Glomerular endothelial cell (primary cell): ENCODE results near the gene ATP4B. TPM values are rescaled to one million over a fixed set of nuclear protein-coding genes. Genes with fewer than 3 reads are reported as not detected.

ENCODE experiments used
- DNase-seq: peaks from one replicate; pipeline ENCODE4 v3.0.0-alpha.2; 2011; ENCODE audit warnings: low read depth, low spot score; ENCODE audit errors: extremely low read depth
- total RNA-seq: library from RNA; depleted of rRNA; stranded (reverse); fragments of >200 nt; gene quantifications from 2 replicates; pipeline ENCODE4 v1.2.3, GENCODE V29; 2015

Gene ATP4B
- total RNA-seq: 0.58 TPM in 1 of 2 replicates, not detected in the other

DNA sequence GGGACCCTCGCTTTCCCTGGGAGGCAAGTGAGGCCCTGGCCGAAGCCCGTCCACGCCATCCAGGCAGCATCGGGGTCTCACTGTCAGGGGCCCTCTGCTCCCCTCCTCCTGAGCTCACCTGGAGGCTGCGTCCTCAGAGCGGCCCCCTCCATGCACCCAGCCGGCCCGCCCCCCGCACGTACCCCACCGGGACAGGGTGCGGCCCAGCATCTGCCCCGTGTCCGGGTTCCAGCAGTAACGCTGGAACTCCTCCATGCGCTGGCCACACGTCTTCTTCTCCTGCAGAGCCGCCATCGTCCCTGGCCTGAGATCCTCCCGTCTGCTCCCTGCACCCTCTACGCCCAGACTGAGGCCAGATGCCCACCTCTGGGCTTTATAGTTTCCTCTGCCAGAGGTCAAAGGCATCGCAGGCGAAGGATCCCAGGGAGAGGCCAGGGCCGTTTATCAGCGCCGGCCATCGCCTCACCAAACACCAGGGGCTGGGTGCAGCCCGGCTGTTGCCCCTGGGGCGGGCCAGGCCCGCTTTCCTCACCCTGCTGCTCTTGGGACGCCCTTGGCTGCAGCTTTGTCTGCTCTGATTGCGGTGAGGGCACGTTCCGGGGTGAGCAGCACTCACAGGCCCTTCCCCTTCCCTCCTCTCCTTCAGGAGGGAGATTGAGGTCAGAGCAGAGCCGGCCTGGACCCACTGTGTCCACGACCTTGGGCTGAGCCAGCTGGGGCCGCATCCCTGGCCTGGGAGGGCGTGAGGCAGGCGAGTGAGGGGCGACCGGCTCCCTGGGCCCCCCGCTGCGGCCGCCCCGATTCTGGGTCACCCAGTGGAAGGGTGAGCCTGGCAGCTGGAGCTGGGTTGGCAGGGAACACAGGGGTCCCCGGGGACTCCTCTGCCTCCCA, at the start of gene ATP4B:
Gene ATP4B, minus strand, starts transcription at position 348 of the 891 bp plus-strand sequence. Its CDS starts 54 bp downstream, at position 294.
- no peak for DNase-seq

DNA sequence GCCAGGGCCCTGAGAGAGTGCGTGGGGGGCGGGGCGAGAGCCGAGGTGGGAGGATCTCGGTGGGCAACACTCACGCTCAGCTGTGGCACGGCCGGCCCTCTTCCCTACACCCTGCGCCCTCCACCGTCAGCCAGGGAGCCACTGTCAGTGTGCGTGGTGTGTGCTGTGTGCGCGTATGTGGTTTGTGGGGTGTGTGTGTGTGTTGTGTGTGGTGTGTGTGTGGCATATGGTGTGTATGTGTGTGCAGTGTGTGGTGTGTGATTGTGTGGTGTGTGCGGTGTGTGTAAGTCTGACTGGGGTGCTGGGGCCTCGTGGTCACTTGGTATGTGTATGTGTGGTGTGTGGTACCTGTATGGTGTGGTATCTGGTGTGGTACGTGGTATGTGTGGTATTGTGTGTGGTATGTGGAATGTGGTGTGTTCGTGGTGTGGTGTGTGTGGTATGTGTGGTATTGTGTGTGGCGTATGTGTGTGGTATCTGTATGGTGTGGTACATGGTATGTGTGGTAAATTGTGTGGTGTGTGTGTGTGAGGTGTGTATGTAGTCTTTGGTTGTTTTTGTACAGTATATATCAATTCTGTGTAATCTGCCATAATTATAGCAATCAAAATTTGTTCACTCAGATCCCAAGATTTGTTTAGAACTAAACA, 14.1 kb upstream of the ATP4B start:
- no peak for DNase-seq

- no peak for DNase-seq
Observed at GRCh38 chr13:113671066-113672001, 13.3 kb upstream of the ATP4B start.

DNA sequence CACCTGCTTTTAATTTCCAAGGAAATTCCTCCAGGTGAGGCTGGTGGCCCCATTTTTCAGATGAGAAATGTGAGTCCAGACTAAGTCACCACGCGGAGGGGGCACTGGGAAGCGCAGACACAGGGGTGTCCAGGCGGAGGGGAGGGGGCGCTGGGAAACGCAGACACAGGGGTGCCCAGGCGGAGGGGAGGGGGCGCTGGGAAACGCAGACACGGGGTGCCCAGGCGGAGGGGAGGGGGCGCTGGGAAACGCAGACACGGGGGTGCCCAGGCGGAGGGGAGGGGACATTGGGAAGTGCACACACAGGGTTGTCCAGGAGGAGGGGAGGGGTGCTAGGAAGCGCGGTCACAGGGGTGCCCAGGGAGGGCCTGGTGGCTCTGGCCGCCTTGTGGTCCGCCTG, 12.5 kb upstream of the ATP4B start:
- no peak for DNase-seq

DNA sequence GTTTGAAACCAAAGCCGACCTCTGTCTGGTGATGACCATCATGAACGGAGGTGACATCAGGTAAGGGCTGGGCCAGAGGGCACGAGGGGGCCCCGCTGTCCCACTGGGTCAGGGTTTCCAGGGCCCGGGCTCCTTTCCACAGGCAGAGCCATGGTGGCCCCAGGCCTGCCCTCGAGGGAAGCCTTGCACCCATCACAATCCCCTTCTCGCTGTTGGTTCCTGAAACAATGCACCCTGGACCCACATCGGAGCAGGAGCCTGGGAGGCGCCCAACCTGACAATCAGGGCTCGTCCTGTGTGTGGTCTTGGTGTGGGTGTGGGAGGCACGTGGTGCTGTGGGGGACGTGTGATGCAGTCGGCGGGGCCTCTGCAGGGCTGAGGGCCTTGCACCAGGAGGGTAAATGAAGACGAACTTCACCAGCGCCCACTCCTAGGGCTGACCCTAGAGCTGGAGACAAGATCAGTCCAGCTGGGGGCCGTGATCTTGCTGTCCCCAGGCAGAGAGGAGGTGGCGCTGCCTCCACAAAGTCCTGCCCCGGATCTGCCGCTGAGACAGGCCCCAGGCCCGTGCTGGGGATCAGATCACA, 11.8 kb upstream of the ATP4B start:
- DNase-seq: no peak

DNA sequence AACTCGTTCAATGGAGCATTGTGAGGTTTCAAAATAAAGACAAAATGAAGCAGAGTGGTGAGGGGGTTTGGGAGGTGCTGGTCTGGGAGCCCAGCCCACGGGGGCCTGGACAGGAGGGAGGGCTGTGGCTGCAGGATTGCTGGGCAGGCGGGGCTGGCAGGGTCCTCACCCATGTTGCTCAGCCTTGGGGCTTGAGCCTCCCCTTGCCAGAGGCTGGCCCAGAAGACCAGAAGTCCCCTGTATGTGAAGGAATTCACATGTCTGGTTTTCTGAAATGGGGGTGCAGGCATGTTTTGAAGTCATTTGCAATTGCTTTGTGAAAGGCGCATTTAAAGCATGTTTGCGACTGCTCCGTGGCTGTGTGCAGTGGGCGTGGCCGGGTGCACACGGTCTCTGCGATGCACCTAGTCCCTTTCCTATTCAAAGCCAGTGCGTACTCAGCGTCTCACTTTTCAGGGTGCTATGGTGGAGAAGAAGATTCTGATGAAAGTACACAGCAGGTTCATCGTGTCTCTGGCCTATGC, 11.3 kb upstream of the ATP4B start:
- DNase-seq: no peak

- no peak for DNase-seq
Observed at GRCh38 chr13:113668491-113668971, 10.5 kb upstream of the ATP4B start.

DNA sequence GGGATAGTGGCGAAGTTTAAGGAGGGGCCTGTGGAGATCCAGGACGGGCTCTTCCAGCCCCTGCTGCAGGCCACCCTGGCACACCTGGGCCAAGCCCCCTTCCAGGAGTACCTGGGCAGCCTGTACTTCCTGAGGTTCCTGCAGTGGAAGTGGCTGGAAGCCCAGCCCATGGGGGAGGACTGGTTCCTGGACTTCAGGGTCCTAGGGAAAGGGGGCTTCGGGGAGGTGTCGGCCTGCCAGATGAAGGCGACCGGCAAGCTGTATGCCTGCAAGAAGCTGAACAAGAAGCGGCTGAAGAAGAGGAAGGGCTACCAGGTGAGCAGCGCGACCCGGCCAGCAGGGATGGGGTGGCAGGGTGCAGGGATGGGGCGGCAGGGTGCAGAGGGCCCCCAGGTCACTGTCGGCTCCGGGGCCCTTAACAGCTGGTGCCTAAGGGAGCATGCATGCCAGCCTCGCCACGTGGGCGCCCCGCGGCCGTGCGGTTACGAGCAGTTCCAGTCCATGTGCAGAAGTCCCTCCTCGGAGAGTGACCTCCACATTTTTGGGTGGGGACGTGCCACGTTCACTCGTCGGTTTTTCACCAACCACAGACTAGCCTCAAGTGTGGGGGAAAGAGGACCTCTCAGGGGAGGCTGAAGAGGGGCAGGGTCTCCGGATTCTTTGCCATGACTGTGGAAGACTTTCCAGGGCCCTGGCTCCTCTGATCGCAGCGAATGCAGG, 9.9 kb upstream of the ATP4B start:
- no peak for DNase-seq

GRCh38 chr13:113666951-113667701, 9.1 kb upstream of the ATP4B start, which contains the start of gene GRK1:
Gene GRK1 (plus strand): TSS chr13:113667219. CDS start chr13:113667387, 168 bp downstream.
- DNase-seq: no peak

GRCh38 chr13:113666329-113666670, 8.3 kb upstream of the ATP4B start:
- no peak for DNase-seq

DNA sequence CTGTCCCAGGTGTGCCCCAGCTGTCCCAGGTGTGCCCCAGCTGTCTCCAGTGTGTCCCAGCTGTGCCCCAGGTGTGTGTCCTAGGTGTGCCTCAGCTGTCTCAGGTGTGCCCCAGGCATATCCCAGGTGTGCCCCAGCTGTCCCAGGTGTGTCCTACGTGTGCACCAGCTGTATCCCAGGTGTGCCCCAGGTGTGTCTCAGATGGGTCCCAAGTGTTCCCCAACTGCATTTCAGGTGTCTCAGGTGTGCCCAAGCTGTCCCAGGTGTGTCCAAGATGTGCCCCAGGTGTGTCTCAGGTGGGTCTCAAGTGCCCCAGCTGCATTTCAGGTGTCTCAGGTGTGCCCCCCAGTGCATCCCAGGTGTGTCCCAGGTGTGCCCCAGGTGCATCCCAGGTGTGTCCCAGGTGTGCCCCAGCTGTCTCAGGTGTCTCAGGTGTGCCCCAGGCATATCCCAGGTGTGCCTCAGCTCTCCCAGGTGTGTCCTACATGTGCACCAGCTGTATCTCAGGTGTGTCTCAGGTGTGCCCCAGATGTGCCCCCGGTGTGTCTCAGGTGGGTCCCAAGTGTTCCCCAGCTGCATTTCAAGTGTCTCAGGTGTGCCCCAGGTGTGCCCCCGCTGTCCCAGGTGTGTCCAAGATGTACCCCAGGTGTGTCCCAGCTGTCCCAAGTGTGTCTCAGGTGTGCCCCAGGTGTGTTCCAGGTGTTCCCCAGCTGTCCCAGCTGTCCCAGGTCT, 7.8 kb upstream of the ATP4B start:
- no peak for DNase-seq

- DNase-seq: no peak
Observed at GRCh38 chr13:113664751-113665596, 7.0 kb upstream of the ATP4B start.

GRCh38 chr13:113663934-113664333, 5.9 kb upstream of the ATP4B start:
- DNase-seq: no peak

DNA sequence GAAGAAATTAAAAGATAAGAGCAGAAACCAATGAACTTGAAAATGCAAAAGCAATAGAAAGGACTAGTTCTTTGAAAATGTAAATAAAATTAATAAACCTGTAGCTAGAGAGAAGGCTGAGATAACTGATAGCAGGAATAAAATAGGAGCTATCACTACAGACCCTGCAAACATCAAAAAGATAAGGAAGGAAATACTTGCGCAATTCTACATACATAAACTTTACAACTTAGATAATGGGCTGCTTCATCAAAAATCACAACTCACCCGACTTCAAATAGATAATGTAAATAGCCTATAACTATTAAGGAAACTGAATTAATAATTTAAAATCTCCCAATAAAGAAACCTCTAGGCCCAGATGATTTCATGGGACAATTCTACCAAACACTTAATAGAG, 3.5 kb upstream of the ATP4B start:
- DNase-seq: no peak

- no peak for DNase-seq
Observed at GRCh38 chr13:113660066-113660465, 2.1 kb upstream of the ATP4B start.

DNA sequence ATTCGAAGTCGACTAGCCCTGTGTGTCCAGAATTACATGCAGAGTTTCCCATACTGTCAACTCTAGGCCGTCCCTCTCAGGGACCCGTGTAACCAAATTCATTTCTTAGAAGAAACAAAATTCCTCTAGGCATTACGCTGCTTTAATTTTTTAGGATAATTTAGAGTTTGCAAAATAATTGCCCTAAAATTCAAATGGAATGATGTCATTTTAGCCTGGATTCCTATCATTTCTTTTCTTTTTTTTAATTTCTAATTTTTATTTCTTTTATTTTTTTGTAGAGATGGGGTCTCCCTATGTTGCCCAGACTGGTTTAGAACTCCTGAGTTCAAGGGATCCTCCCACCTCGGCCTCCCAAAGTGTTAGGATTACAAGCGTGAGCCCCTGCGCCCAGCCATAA, 1.3 kb upstream of the ATP4B start:
- DNase-seq: no peak

GRCh38 chr13:113658836-113659235, 838 bp upstream of the ATP4B start:
- DNase-seq: no peak
